Medulla oblongata (tissue), 1 donor: ENCODE results near the gene IFITM2.
"Not testable (repeated sequence)": the region's sequence is repeated elsewhere in the genome, so short reads cannot be mapped to it uniquely, and the experiment has no call there.

Source experiments
- DNase-seq: peaks from one replicate; pipeline ENCODE4 v3.0.0-alpha.2; 2015; ENCODE audit errors: extremely low spot score

The IFITM2 gene

DNA sequence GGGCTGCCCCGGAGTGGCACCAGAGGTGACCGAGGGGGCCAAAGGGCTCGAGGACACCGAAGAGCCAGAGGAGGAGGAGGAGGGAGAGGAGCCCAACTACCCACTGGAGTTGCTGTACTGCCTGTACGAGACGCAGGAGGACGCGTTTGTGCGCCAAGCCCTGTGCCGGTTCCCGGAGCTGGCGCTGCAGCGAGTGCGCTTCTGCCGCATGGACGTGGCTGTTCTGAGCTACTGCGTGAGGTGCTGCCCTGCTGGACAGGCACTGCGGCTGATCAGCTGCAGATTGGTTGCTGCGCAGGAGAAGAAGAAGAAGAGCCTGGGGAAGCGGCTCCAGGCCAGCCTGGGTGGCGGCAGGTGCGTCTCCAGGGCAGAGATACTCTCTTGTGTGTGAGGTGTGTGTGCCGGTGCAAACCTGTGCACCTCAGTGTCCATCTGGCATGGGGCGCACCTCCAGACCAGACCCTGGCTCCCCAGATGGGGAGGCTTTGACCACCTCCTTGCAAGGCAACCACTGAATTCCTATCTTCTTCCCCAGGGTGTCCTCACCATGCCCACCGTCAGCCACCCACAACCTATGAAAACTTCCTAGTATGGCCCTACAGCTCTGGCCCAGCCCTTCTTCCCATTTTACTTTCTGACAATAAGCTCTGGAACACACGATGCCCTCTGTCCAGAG is 26.0 kb upstream of the IFITM2 start:
- DNase-seq, result no peak

DNA sequence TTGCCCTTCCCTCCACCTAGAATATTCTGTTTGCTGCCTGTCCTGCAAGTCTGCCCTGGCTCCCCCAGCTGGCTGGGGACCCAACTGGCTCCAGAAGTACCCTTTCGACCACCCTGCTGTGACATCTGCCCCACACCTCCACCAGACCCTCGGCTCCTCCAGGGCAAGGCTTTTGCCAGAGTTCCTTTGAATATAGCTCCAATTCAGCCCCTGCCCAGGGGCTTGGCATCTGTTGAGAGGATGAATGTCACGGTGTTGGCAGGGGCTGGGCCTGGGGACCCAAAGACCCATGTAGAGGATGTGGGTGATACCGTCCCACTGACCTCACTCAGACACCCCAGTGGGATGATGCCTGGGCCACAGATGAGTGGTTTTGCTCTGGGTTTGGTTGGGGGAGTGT is 25.4 kb upstream of the IFITM2 start:
- DNase-seq, result no peak

DNA sequence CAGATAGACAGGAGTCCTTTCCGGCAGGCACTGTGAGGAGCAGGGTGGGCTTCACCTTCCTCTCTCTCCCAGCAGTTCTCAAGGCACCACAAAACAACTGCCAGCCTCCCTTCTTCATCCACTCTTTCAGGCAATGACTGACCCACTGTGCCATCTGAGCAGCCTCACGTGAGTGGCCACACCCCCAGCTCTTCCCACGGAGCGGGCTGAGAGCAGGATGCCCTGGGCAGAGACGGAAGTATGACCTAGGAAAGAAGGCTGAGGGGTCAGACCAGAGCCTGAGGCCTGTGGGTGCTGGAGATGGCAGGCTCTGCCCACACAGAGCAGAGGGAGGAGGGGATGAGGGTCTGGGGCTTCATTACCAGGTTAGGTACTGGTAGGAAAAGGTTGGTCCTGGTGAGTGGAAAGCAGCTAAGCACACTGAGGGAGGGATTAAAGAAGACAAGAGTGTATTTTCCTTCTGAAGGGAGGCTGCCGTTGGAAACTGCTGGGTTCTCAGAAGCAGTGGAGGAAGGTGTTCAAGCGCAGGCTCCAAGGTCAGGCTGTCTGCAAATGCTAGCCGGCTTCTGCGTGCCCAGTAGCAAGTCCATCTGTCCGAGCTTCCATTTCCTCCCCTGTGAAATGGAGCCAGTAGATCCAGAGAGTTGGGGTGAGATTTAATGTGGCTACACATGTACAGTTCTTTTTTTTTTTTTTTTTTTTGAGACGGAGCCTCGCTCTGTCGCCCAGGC is 24.8 kb upstream of the IFITM2 start:
- no peak for DNase-seq

DNA sequence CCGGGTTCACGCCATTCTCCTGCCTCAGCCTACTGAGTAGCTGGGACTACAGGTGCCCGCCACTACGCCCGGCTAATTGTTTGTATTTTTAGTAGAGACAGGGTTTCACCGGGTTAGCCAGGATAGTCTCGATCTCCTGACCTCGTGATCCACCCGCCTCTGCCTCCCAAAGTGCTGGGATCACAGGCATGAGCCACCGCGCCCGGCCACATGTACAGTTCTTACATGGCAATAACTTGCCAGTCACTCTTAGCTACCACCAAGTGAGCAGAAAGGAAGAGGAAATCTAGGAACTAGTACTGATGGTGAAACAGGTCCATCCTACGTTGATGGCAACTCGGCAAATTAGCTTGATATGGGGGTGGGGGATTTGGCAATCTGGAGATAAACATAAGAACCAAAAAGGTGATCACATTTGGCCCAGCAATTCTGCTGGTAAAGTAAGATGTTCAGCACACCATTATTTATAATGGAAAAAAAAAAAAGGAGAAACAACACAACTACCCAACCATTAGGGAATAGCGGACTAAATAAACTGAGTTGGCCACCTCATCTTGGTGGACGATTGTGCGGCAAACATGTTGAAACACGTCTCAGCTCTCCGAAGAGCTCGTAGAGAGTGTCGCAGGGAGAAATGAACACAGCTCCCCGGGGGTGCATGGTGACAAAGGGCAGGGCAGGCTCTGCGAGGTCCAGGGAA is 24.1 kb upstream of the IFITM2 start:
- no peak for DNase-seq

DNA sequence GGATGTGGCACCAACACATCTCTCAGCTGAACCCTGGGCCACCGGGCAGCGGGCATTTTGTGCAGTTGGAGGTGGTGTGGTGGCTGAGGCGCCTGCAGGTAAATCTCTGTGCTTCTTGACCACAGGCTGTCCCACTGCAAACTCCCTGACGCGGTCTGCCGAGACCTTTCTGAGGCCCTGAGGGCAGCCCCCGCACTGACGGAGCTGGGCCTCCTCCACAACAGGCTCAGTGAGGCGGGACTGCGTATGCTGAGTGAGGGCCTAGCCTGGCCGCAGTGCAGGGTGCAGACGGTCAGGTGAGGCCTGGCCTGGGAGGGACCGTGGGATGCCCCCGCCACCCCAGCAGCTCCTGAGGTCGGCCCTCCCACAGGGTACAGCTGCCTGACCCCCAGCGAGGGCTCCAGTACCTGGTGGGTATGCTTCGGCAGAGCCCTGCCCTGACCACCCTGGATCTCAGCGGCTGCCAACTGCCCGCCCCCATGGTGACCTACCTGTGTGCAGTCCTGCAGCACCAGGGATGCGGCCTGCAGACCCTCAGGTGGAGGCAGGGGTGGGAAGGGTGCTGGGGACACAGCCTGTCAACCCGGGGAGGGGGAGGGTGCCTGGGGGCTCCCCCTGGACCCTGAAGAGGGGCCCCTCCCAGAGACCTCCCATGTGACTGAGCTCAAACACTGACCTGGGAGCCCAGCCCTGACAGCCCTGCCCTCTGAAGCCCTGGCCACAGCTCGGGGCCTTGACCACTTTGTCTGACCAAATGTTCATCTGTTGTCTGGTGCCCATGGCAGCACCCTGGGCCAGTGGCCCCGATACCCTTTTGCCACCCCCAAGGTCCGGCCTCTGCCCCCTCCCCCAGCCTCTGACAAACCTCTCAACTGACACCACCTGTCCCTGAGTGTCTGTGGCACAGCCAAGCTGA is 23.3 kb upstream of the IFITM2 start:
- DNase-seq, result no peak

DNA sequence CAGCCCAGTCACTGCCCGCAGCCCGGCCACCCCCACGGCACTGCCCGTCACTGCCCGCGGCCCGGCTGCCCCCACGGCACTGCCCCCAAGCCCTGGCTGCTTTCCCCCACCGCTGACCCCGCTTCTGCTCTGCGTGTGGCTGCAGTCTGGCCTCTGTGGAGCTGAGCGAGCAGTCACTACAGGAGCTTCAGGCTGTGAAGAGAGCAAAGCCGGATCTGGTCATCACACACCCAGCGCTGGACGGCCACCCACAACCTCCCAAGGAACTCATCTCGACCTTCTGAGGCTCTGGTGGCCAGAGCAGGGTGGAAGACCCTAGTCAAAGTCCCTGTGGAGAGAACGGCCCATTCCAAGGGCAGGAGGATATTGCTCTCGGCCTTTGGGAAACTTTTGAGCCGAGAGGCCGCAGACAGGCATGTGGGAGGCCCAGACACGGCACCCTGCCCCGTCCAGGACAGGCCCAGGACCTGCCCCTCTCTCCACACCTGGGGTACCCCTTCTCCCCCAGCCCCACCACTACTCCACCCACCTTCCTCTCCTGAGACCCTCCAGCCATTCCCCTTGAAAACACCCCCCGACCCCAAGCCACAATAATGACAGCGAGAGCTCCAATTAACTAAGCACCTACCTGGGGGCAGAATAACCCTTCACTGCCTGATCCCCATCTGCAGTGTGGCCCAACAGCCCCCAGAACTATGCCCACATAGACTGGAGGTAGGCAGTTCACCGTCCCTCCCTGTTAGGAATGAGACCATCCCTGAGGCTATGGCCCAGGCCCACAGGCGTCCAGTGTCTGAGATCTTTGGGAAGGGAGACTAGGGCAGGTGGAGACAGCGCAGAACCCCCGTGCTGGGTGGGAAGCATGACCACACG is 22.4 kb upstream of the IFITM2 start:
- no peak for DNase-seq

DNA sequence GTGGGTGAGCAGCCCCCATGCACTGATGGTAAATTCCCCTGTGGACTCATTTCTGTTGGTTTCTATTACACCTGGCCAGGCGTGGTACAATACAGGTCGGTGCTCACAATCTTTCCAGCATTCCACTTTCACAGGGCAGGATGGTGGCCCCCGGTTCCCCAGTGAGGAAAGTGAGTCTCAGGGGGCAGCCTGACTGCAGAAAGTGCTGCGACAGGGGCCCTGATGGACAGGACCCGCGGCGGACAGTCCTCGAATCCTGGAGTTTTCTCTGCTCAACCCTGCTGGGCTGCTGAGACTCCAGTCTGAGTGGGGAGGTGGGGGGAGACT is 21.8 kb upstream of the IFITM2 start:
- DNase-seq, result no peak

DNA sequence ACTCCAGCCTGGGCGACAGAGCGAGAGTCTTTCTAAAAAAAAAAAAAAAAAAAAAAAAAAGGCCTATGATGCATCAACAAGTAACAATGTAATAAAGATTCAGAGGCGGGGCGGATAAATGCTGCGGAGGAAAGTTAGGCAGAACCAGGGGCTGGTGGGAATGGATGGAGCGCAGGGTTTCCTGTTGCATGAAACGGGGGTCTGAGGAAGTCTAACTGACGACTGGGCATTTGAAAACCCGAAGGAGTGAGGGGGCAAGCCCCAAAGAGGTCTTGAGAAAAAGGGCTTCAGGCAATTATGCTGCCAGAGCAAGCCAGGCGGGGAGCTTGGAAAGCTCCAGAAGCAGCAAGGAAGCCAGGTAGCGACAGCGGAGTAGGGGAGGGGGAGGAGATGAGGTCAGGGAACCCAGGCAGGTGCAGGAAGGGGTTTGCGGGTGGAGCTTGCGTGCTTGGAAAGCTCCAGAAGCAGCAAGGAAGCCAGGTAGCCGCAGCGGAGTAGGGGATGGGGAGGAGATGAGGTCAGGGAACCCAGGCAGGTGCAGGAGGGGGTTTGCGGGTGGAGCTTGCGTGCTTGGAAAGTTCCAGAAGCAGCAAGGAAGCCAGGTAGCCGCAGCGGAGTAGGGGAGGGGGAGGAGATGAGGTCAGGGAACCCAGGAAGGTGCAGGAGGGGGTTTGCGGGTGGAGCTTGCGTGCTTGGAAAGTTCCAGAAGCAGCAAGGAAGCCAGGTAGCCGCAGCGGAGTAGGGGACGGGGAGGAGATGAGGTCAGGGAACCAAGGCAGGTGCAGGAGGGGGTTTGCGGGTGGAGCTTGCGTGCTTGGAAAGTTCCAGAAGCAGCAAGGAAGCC is 20.4 kb upstream of the IFITM2 start:
- not testable (repeated sequence) for DNase-seq

DNA sequence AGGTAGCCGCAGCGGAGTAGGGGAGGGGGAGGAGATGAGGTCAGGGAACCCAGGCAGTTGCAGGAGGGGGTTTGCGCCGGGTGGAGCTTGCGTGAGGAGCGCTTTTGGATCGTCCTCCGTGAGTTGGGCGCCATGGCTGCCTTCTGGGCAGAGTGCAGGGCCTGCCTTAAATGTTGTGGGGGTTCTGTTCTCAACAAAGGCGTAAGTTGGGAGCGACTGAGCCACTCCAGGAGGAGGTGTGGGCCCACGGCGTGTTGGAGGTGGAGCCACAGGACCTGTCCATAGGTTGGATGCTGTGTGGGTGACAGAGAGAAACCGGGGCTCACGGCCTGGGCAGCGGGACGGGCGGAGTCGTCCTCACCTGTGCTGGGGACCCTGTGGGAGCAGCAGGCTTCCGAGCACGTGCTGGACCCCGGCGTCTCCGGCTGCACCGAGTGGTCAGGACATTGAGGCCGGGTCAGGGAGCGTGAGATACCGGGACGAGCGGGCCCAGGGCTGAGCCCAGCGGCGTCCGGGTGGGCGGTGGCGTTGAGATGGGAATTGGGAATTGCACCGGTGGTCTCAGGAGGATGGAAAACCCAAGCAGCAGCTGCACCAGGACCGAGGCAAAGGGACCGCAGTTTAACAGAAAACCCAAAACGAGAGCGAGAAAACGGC is 19.7 kb upstream of the IFITM2 start:
- no peak for DNase-seq

DNA sequence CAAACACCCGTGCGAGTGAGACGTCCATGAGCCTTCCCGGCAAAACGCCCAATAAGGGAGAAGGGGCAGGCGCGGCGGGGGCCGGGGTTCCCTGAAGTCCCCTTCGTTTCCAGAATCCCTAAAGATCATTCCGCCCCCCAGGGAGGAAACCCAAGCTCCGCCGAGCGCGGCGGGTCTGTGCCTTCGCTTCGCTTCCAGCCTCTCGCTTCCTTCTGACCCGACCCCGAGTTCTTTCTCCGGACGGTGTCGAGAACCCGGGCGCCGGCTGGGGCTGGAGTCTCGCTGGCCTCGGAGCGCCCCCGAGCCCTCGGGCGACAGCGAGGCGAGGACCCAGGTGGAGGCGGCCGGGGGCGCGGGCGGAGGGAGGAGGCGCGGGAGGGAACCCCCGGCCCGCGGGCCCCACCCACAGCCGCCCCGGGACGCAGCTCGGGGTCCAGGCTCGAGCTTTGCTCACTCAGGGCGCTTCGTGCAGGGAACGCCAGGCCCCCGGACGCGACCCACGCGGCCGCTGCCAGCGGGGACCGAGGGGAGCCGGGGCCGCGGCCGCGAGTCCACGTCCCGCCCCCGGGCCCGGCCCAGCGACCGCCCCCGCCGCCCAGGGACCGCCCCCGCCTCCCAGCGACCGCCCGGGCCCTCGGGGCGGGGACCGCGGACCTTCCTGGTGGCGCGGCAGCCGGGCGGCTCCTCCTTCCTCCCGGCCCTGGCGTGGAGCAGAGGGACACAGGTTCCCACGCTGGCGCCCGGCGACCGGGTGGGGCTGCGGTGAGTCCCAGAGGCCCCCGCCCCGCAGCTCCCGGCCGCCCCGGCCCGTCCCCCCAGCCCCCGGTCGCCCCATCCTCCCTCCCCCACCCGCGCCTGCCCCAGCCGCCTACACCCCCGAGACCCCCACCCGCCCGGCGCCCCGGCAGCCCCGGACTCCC is 18.9 kb upstream of the IFITM2 start, which contains the start of gene PGGHG:
PGGHG (plus strand) TSS at position 649 of the 920 bp plus-strand sequence. CDS start 691 bp downstream, outside the sequence.
- DNase-seq, result no peak

DNA sequence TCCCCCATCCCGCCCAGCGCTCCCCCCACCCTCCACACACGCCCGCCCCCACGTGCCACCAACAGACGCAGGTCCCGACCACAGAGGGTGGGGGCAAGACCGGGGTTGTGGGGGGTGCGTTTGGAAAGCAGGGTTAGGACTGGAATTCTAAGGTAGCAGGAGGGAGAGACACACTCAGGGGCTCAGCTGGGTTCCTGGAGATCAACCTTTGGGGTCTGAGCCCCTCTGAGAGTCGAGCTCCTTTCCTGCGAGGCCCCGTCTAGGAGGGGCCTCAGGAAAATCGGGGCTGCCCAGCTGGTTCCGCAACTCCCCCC is 18.3 kb upstream of the IFITM2 start:
- no peak for DNase-seq

DNA sequence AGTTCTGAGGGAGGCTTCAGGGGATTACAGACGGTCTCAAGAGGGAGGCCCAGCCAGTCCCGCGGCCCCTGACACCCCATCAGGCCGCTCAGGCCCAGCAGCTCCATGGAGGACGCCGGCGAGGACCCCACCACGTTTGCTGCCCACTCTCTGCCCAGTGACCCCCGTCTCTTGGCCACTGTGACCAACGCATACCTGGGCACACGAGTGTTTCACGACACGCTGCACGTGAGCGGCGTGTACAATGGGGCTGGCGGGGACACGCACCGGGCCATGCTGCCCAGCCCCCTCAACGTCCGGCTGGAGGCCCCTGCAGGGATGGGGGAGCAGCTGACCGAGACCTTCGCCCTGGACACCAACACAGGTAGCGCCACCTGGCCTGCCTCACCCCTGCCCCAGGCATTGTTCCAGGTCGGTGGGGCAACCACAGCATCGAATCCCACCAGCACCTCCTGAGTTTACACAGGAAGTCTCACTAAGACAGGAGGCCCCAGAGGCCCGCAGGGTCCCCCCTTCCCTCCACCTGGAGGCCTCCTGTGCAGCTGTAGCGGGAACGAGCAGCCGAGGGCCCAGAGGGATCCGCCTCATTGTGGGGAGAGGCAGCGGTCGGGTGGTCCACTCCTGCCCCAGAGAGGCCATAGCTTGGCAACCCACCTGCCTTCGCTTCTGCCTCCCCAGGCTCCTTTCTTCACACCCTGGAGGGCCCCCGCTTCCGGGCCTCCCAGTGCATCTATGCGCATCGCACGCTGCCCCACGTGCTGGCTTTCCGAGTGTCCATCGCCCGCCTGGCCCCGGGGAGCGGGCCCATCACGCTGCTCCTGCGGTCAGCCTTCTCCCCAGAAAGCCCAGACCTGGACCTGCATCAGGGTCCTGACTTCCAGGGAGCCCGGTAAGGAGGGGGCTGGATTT is 17.6 kb upstream of the IFITM2 start:
- no peak for DNase-seq

DNA sequence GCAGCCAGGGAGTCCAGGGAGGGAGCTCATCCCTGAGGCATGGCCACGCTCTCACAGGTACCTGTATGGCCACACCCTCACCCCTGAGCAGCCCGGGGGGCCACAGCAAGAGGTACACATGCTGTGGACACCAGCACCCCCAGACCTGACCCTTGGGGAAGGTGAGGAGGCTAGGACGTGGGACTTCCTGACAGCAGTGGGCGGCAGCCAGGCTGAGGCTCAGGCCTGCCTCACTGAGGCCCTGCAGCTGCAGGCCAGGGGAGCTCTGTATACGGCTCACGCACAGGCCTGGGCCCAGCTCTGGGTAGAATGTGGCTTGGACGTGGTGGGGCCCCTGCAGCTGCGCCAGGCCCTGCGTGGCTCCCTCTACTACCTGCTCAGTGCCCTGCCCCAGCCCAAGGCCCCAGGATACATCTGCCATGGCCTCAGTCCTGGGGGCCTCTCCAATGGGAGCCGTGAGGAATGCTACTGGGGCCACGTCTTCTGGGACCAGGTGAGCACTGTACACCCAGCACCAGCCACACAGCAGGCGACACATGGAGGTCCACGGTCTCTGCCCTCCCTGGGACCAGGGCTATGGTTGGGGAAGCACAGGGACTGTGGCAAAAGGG is 16.9 kb upstream of the IFITM2 start:
- DNase-seq, result no peak

DNA sequence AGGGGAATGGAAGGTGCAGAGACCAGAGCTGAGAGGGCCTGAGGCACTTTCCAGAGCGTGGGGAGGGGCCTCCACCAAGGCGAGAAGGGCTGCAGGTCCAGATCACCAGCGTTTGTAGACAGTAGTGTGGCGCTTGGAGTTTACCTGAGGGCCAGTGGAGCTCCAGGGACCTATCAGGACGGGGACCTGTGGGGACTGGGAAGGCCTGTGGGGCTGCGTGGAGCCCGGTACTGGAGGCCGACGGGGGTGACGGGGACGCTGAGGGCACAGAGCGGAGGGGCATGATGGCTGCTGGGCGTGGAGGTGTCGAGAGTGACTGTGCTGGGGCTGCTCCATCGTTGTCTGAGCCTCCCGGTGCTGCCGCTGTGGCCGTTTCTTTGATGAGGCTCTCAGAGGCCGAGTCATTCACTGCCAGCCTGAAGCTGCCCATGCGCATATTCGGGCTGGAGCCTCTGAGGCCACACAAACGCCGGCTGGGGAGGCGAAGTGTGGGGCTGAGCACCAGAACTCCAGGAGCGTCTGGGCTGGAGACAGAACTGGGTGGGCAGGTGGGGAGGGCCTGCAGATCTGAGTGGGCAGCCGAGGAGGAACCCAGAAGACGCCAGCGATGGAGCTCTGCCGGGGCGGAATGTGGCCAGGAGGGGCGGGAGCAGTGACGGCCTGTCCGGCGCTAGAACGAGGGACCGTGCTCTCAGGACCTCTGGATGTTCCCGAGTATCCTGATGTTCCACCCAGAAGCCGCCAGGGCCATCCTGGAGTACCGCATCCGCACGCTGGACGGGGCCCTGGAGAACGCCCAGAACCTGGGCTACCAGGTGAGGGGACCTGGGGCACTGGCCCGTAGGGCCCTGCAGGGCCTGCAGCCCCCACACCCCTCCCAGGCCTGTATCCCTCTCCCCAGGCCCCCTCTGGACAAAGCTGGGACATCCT is 16.1 kb upstream of the IFITM2 start:
- DNase-seq, result no peak

DNA sequence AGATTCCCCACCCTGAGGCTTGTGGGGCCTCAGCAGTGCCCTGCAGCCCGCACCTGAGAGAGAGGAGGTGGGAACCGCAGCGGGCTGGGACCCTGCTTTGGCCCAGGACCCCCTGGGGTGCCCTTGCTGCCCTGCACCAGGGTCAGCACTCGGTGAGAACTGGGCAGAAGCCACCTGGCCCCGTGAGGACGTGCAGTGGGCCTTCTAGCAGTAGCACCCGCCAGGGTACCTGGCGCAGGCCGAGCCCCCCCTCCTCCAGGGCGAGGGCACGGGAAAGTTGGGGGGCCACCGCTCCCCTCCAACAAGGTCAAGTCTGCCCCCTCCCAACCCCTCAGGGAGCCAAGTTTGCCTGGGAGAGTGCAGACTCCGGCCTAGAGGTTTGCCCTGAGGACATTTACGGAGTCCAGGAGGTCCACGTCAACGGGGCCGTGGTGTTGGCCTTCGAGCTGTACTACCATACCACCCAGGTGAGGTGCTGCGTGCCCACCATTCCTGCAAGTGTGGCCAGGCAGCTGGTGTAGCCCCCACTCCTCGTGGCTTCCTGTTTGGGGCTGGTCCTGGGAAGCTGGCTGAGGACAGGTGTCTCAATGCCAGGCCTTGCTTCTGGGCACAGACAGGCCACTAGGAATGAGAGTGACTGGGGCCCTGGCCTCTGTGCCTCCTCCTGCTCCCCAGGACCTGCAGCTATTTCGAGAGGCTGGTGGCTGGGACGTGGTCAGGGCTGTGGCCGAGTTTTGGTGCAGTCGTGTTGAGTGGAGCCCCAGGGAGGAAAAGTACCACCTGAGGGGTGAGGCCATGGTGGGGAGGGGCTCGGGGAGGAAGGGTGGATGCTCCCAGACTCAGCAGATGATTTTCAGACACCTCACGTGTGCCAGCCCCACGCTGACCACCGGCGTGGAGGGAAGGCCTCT is 15.2 kb upstream of the IFITM2 start:
- DNase-seq, result no peak
